HCT116 (cell line): ENCODE data around the gene ANO8. TPM values are rescaled to one million over a fixed set of nuclear protein-coding genes. Genes with fewer than 3 reads are reported as not detected.

Experiments used
- ATAC-seq: fragments of 200-7000 bp; cut with Tn5 transposase; 2 replicates; pipeline ENCODE4 v1.9.1; 2020; ENCODE audit warnings: mild to moderate bottlenecking, moderate library complexity
- BruUV-seq: library from RNA; stranded (reverse); fragments of 400-500 nt; replicated peaks from 2 replicates; lab custom pipeline; 2021; lab: Mats Ljungman, UMichigan
- CTCF ChIA-PET: fragments of 300-600 bp; sonication (Branson Sonifier 250); formaldehyde crosslinking; loops from one replicate; lab custom pipeline; 2021; ENCODE audit warnings: antibody characterized with exemption; lab: Charles Lee
- POLR2A ChIA-PET: fragments of 300-600, 350-600 bp; sonication (Branson Sonifier 250); formaldehyde crosslinking; loops from one replicate; lab custom pipeline; 2021; ENCODE audit warnings: antibody characterized with exemption; lab: Charles Lee
- RAD21 ChIA-PET, 2 experiments: fragments of 300-600 bp; sonication (Branson Sonifier 250); formaldehyde crosslinking; loops; one replicate each; lab custom pipeline; 2023; ENCODE audit warnings: low total read pairs in 2 of 2; ENCODE audit not compliant: uncharacterized antibody in 2 of 2, unreplicated experiment in 2 of 2, low non-redundant PET in 1 of 2; lab: Charles Lee
- DNase-seq: peaks from one replicate; pipeline ENCODE4 v3.0.0-alpha.2; 2010; ENCODE audit warnings: low read depth, low spot score
- H2AFZ ChIP-seq: fragments of 200-600 bp; shearing (Covaris generic), sonication (generic); 2 replicates; pipeline ENCODE4 v1.6.1; 2017; ENCODE audit warnings: low read depth, mixed run types, mixed read lengths, antibody characterized with exemption, low read length; ENCODE audit not compliant: poor library complexity, severe bottlenecking
- H3K27ac ChIP-seq: 2 replicates; pipeline ENCODE4 v1.5.1; 2012; ENCODE audit warnings: low read depth, low read length
- H3K27me3 ChIP-seq: fragments of 200-600 bp; sonication (generic); 2 replicates; pipeline ENCODE4 v1.6.1; 2016; ENCODE audit warnings: mixed run types, low read length, mixed read lengths; ENCODE audit not compliant: insufficient read depth
- H3K36me3 ChIP-seq, 2 experiments: fragments of 200-500 bp in 1 of 2; fragments of 200-600 bp in 1 of 2; sonication (Bioruptor generic) in 1 of 2; sonication (generic) in 1 of 2; 2 replicates each; pipeline versions ENCODE4 v1.5.1 to v1.6.1; 2014 to 2016; ENCODE audit warnings: low read length in 2 of 2, inconsistent platforms in 1 of 2, mixed read lengths in 1 of 2, mixed run types in 1 of 2; ENCODE audit not compliant: insufficient read depth in 2 of 2, control insufficient read depth in 1 of 2
- H3K4me1 ChIP-seq, 2 experiments: fragments of 200-600 bp in 1 of 2; sonication (generic) in 1 of 2; 2 replicates each; pipeline versions ENCODE4 v1.5.1 to v1.6.1; 2012 to 2017; ENCODE audit warnings: low read length in 2 of 2, inconsistent platforms in 1 of 2, mild to moderate bottlenecking in 1 of 2, mixed read lengths in 1 of 2, mixed run types in 1 of 2, moderate library complexity in 1 of 2; ENCODE audit not compliant: insufficient read depth in 2 of 2, control insufficient read depth in 1 of 2
- H3K4me2 ChIP-seq: fragments of 200-600 bp; sonication (generic); 2 replicates; pipeline ENCODE4 v1.6.1; 2017; ENCODE audit warnings: mixed run types, low read length, mixed read lengths
- H3K4me3 ChIP-seq, 2 experiments: fragments of 200-600 bp in 1 of 2; sonication (generic) in 1 of 2; replicated peaks in 1 of 2; 2 replicates each; pipeline ENCODE4 v1.5.1; 2011 to 2016; ENCODE audit warnings: low read length in 2 of 2, control low read depth in 1 of 2, low read depth in 1 of 2, mild to moderate bottlenecking in 1 of 2, mixed read lengths in 1 of 2, mixed run types in 1 of 2
- H3K79me2 ChIP-seq: fragments of 200-600 bp; sonication (generic); 2 replicates; pipeline ENCODE4 v1.6.1; 2017; ENCODE audit warnings: mild to moderate bottlenecking, mixed run types, low read length, moderate library complexity, mixed read lengths; ENCODE audit not compliant: insufficient read depth
- H3K9ac ChIP-seq: fragments of 200-600 bp; sonication (generic); 2 replicates; pipeline ENCODE4 v1.6.1; 2016; ENCODE audit warnings: low read length, mixed read lengths
- H3K9me2 ChIP-seq: fragments of 200-600 bp; sonication (generic), shearing (Covaris generic); 2 replicates; pipeline ENCODE4 v1.6.1; 2017; ENCODE audit warnings: mixed run types, mild to moderate bottlenecking, moderate library complexity; ENCODE audit not compliant: insufficient read depth
- H3K9me3 ChIP-seq, 2 experiments: fragments of 200-500 bp in 1 of 2; fragments of 200-600 bp in 1 of 2; sonication (Bioruptor generic) in 1 of 2; sonication (generic) in 1 of 2; 2 replicates each; pipeline ENCODE4 v1.6.1; 2014 to 2017; ENCODE audit warnings: low read length in 2 of 2, mixed read lengths in 2 of 2, inconsistent platforms in 1 of 2, low read depth in 1 of 2, mild to moderate bottlenecking in 1 of 2, mixed run types in 1 of 2, moderate library complexity in 1 of 2; ENCODE audit not compliant: control insufficient read depth in 1 of 2, insufficient read depth in 1 of 2
- H4K20me1 ChIP-seq: fragments of 200-600 bp; sonication (generic), shearing (Covaris generic); 2 replicates; pipeline ENCODE4 v1.6.1; 2017; ENCODE audit warnings: mixed run types, mild to moderate bottlenecking, moderate library complexity; ENCODE audit not compliant: insufficient read depth
- CEBPB ChIP-seq: IDR thresholded peaks from 2 replicates; pipeline ENCODE4 v1.6.1; 2012; ENCODE audit warnings: low read depth
- EGR1 ChIP-seq: IDR thresholded peaks from 2 replicates; pipeline ENCODE4 v1.6.1; 2012; ENCODE audit warnings: low read depth
- EZH2 ChIP-seq: fragments of 200-600 bp; sonication (generic); IDR thresholded peaks from 2 replicates; pipeline ENCODE4 v1.6.1; 2017; ENCODE audit warnings: antibody characterized with exemption, mixed run types
- EZH2phosphoT487 ChIP-seq: fragments of 200-600 bp; IDR thresholded peaks from 2 replicates; pipeline ENCODE4 v1.6.1; 2018; ENCODE audit warnings: antibody characterized with exemption, borderline replicate concordance
- FOSL1 ChIP-seq: IDR thresholded peaks from 2 replicates; pipeline ENCODE4 v1.6.1; 2012; ENCODE audit warnings: low read depth
- JUND ChIP-seq: IDR thresholded peaks from 2 replicates; pipeline ENCODE4 v1.6.1; 2012
- POLR2A ChIP-seq: IDR thresholded peaks from 2 replicates; pipeline ENCODE4 v1.7.0; 2011; ENCODE audit warnings: borderline replicate concordance; ENCODE audit not compliant: insufficient read depth, insufficient read length; ENCODE audit errors: extremely low read depth
- RAD21 ChIP-seq: IDR thresholded peaks from 2 replicates; pipeline ENCODE4 v1.6.1; 2012; ENCODE audit warnings: low read depth, mild to moderate bottlenecking
- SIN3A ChIP-seq: IDR thresholded peaks from 2 replicates; pipeline ENCODE4 v1.6.1; 2012; ENCODE audit warnings: low read depth
- SP1 ChIP-seq: IDR thresholded peaks from 2 replicates; pipeline ENCODE4 v1.6.1; 2012; ENCODE audit warnings: low read depth
- SRF ChIP-seq: IDR thresholded peaks from 2 replicates; pipeline ENCODE4 v1.6.1; 2012; ENCODE audit warnings: low read depth
- TCF7L2 ChIP-seq: IDR thresholded peaks from 2 replicates; pipeline ENCODE4 v1.7.0; 2011; ENCODE audit warnings: borderline replicate concordance, inconsistent platforms; ENCODE audit not compliant: insufficient read depth, insufficient read length; ENCODE audit errors: extremely low read depth
- YY1 ChIP-seq: IDR thresholded peaks from 2 replicates; pipeline ENCODE4 v1.6.1; 2011; ENCODE audit warnings: low read length, low read depth, moderate library complexity, mild to moderate bottlenecking; ENCODE audit not compliant: insufficient replicate concordance; ENCODE audit errors: extremely low read depth
- intact Hi-C: fragments of 100-400 bp; cut with micrococcal nuclease; formaldehyde crosslinking; loops from 2 replicates; pipeline ENCODE4 v1.10.0; 2022
- total RNA-seq: library from RNA; stranded (reverse); gene quantifications from one replicate; pipeline ENCODE4 v1.2.1, GENCODE V29; 2021; ENCODE audit not compliant: unreplicated experiment
- TF ChIP-seq, protein P1 (sequence below): IDR thresholded peaks from 2 replicates; pipeline ENCODE4 v1.6.1; 2012; ENCODE audit warnings: low read depth
- TF ChIP-seq, protein P2 (sequence below): IDR thresholded peaks from 2 replicates; pipeline ENCODE4 v1.6.1; 2012
- TF ChIP-seq, protein P3 (sequence below): IDR thresholded peaks from 2 replicates; pipeline ENCODE4 v1.6.1; 2011; ENCODE audit warnings: mild to moderate bottlenecking, low read length, moderate library complexity; ENCODE audit not compliant: insufficient replicate concordance; ENCODE audit errors: extremely low read depth
- TF ChIP-seq, protein P4 (sequence below): IDR thresholded peaks from 2 replicates; pipeline ENCODE4 v1.6.1; 2012

ANO8 gene
- total RNA-seq, 1 experiment from 2014 or later = 22.9 TPM

DNA sequence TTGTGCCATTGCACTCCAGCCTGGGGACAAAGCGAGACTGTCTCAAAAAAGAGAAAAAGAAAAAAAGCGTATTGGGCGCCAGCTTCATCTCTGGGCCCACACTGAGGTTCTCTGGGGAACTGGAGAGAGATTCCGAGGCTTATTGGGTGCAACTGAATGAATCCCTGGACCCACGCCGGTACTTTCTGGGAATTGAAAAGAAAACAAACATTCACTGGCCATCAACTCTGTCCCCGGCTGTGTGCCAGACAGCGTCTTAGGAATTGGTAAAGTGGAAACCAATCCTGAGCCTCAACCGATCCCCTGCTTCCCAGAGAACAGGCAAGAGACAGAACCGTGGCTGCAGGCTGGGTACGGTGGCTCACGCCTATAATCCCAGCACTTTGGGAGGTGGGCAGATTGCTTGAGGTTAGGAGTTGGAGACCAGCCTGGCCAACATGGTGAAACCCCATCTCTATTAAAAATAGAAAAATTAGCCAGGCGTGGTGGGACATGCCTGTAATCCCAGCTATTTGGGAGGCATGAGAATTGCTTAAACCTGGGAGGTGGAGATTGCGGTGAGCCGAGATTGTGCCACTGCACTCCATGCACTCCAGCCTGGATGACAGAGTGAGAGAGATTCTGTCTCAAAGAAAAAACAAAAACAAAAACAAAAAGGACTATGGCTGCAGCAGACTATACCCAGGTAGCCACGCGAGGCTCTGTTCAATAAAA lies 8.6 kb downstream of the ANO8 start:
- ChIA-PET RAD21 (no interaction called here), POLR2A (interaction anchor here (2.8 kb wide), 1 partner anchor 17 kb away, joined by 9 read pairs; the partner anchor contains the start of gene DDA1), CTCF (interaction anchor here (1.8 to 3.0 kb wide), 2 partner anchors 9 to 17 kb away, joined by 5 to 12 read pairs; partner anchors contain the start of gene DDA1)
- Histone ChIP-seq H4K20me1 (no peaks in the 10 kb centered on the region), H3K4me2 (no peak overlapping the region), H2AFZ (no peak overlapping the region), H3K4me1 (peaks cover 5 to 18% of the 10 kb centered on the region in 2 experiments), H3K36me3 (peaks cover 0 to 6% of the 10 kb centered on the region in 2 experiments; a peak in 1 of 4 replicates), H3K9me3 (no peaks in the 10 kb centered on the region), H3K9ac (no peak overlapping the region), H3K4me3 (no peak overlapping the region), H3K79me2 (no peaks in the 10 kb centered on the region), H3K9me2 (no peaks in the 10 kb centered on the region), H3K27ac (0 out of 2 replicates have a peak overlapping the region, but pooled peaks have one; percentile 90), H3K27me3 (no peaks in the 10 kb centered on the region)
- TF ChIP-seq SP1 (no peak), EZH2phosphoT487 (no peak), JUND (no peak), SIN3A (no peak), RAD21 (no peak), TCF7L2 (no peak), CEBPB (no peak), POLR2A (no peak), EZH2 (no peak), EGR1 (no peak), SRF (no peak), FOSL1 (no peak), YY1 (no peak)
- TF ChIP-seq, protein P1, sequence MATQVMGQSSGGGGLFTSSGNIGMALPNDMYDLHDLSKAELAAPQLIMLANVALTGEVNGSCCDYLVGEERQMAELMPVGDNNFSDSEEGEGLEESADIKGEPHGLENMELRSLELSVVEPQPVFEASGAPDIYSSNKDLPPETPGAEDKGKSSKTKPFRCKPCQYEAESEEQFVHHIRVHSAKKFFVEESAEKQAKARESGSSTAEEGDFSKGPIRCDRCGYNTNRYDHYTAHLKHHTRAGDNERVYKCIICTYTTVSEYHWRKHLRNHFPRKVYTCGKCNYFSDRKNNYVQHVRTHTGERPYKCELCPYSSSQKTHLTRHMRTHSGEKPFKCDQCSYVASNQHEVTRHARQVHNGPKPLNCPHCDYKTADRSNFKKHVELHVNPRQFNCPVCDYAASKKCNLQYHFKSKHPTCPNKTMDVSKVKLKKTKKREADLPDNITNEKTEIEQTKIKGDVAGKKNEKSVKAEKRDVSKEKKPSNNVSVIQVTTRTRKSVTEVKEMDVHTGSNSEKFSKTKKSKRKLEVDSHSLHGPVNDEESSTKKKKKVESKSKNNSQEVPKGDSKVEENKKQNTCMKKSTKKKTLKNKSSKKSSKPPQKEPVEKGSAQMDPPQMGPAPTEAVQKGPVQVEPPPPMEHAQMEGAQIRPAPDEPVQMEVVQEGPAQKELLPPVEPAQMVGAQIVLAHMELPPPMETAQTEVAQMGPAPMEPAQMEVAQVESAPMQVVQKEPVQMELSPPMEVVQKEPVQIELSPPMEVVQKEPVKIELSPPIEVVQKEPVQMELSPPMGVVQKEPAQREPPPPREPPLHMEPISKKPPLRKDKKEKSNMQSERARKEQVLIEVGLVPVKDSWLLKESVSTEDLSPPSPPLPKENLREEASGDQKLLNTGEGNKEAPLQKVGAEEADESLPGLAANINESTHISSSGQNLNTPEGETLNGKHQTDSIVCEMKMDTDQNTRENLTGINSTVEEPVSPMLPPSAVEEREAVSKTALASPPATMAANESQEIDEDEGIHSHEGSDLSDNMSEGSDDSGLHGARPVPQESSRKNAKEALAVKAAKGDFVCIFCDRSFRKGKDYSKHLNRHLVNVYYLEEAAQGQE = no peak
- TF ChIP-seq, protein P2, sequence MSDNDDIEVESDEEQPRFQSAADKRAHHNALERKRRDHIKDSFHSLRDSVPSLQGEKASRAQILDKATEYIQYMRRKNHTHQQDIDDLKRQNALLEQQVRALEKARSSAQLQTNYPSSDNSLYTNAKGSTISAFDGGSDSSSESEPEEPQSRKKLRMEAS = no peak
- TF ChIP-seq, protein P3, sequence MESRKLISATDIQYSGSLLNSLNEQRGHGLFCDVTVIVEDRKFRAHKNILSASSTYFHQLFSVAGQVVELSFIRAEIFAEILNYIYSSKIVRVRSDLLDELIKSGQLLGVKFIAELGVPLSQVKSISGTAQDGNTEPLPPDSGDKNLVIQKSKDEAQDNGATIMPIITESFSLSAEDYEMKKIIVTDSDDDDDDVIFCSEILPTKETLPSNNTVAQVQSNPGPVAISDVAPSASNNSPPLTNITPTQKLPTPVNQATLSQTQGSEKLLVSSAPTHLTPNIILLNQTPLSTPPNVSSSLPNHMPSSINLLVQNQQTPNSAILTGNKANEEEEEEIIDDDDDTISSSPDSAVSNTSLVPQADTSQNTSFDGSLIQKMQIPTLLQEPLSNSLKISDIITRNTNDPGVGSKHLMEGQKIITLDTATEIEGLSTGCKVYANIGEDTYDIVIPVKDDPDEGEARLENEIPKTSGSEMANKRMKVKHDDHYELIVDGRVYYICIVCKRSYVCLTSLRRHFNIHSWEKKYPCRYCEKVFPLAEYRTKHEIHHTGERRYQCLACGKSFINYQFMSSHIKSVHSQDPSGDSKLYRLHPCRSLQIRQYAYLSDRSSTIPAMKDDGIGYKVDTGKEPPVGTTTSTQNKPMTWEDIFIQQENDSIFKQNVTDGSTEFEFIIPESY = no peak
- TF ChIP-seq, protein P4, sequence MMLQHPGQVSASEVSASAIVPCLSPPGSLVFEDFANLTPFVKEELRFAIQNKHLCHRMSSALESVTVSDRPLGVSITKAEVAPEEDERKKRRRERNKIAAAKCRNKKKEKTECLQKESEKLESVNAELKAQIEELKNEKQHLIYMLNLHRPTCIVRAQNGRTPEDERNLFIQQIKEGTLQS = no peak
- BruUV-seq = no TSS peak
- intact Hi-C loops = no loop called here
- DNase-seq = no peak
- no peak for ATAC-seq
